Medulla oblongata (tissue), 1 donor: ENCODE results near the gene TOGARAM1.

Source experiments
- DNase-seq: peaks from one replicate; pipeline ENCODE4 v3.0.0-alpha.2; 2015; ENCODE audit errors: extremely low spot score

Gene TOGARAM1

GRCh38 chr14:45084946-45085346, 123.0 kb downstream of the TOGARAM1 start:
- peak; percentile 9 for DNase-seq

GRCh38 chr14:45089813-45090212, 127.8 kb downstream of the TOGARAM1 start:
- DNase-seq: no peak

GRCh38 chr14:45091710-45092109, 129.7 kb downstream of the TOGARAM1 start:
- no peak for DNase-seq

- no peak for DNase-seq
Measured at GRCh38 chr14:45094275-45094674, 132.3 kb downstream of the TOGARAM1 start.

DNA sequence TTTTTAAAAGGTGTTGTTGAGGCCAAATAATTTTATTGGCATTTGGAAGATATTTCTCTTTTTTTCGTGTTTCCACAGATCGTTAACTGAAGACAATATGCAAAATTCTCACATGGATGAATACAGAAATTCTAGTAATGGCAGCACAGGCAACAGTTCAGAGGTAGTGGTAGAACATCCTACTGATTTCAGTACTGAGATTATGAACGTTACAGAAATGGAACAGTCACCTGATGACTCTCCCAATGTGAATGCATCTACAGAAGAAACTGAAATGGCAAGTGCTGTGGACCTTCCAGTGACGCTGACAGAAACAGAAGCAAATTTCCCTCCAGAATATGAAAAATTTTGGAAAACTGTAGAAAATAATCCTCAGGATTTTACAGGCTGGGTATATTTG, 133.2 kb downstream of the TOGARAM1 start:
- DNase-seq: no peak

GRCh38 chr14:45096218-45096617, 134.2 kb downstream of the TOGARAM1 start:
- no peak for DNase-seq

GRCh38 chr14:45103806-45104205, 141.8 kb downstream of the TOGARAM1 start:
- DNase-seq: no peak

- no peak for DNase-seq
Measured at GRCh38 chr14:45104561-45104960, 142.6 kb downstream of the TOGARAM1 start.

- no peak for DNase-seq
Measured at GRCh38 chr14:45112896-45113781, 151.1 kb downstream of the TOGARAM1 start.

GRCh38 chr14:45114327-45114726, 152.3 kb downstream of the TOGARAM1 start:
- DNase-seq: no peak

DNA sequence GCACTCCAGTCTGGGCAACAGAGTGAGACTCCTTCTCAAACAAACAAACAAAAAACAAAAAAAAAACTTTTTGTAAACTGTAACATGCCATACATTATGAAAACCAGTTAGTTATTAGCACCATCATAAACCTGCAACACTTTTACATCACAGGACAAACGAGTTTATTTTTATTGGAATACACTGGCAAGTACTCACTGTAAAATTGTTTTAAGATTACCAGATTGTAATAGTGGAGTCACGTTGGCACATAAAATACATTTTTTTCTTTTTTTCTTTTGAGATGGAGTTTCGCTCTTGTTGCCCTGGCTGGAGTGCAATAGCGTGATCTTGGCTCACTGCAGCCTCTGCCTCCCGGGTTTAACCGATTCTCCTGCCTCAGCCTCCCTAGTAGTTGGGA, 156.6 kb downstream of the TOGARAM1 start:
- DNase-seq: no peak

DNA sequence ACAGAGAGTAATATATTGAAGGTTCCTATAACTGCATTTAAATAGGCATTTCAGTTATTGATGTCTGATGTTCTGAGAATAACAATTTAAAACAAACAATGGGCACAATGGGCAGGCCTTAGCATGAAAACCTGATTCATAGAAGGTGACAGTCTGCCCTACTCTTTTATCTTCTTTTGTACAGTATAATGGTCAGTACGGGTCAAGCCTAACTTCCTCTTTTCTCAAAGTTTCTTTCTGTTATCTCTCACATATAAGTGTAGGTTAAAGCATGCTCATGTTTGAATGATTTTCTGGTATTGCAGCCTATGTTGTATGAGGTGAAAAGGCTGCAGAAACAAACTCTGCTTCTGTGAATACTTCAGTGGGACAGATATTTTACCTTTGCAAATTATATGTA, 158.1 kb downstream of the TOGARAM1 start:
- no peak for DNase-seq

DNA sequence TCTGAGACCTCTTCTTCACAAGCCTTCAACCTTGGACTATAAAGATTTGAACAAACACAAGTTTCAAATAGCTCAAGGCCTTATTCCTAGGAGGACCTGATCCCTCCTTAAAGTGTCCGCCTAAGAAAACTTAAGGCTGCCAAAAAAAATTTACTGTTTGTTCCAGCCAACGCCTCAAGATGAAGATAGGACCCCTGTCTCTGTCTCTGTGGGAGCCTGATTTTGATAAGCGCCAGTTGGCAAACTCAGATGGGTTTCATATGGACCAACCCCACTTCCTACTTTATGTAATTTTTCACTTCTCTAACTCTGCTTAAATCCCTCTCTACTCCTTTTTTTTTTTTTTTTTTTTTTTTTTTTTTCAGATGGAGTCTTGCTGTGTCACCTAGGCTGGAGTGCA, 161.3 kb downstream of the TOGARAM1 start:
- DNase-seq: no peak
